ENCODE results near the gene ACO1. TPM values are rescaled to one million over a fixed set of nuclear protein-coding genes. Genes with fewer than 3 reads are reported as not detected.

The ACO1 gene
- total RNA-seq, 1 donor from 2014 or later = 37.6 TPM

DNA sequence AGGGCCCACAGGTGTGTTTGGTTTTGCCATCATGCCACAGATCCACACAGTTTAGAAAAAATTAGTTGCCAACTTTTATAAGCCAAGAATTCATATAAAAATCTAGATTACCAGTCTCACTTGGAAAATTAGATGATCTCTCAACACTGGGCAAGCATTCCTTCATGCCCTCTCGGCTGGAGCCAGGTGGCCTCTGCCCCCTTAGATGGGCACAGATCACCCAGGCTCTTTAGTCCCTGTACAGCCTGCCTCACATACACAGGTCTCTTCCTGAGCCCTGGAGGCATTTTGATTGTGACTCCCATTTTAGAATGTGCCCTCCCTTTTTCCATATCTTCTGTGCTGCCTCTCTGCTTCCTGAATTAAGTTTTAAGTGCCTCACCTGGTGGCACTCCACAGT, 20.0 kb downstream of the ACO1 start:
- Mint-ChIP-seq H3K9me3 (no peaks in the 10 kb centered on the region), H3K27me3 (ENCODE audit: insufficient read depth, low read depth) (peaks cover 4% of the 10 kb centered on the region), H3K4me3 (no peak overlapping the region), H3K27ac (no peak overlapping the region), H3K36me3 (peaks cover 18% of the 10 kb centered on the region), H3K4me1 (no peaks in the 10 kb centered on the region)
- H3K4me3 ChIP-seq = no peak overlapping the region
- H3K27me3 ChIP-seq = no peaks in the 10 kb centered on the region
- no peaks in the 10 kb centered on the region for H3K36me3 ChIP-seq
- no peaks in the 10 kb centered on the region for H3K79me2 ChIP-seq (ENCODE audit: low read depth)
- no peak overlapping the region for H2AFZ ChIP-seq (replicated peaks)
- H3K9ac ChIP-seq = no peak overlapping the region
- H3K4me1 ChIP-seq = no peaks in the 10 kb centered on the region
- no peaks in the 10 kb centered on the region for H4K20me1 ChIP-seq (ENCODE audit: low read depth)
- H3K27ac ChIP-seq = no peak overlapping the region
- TF ChIP-seq, protein P1, sequence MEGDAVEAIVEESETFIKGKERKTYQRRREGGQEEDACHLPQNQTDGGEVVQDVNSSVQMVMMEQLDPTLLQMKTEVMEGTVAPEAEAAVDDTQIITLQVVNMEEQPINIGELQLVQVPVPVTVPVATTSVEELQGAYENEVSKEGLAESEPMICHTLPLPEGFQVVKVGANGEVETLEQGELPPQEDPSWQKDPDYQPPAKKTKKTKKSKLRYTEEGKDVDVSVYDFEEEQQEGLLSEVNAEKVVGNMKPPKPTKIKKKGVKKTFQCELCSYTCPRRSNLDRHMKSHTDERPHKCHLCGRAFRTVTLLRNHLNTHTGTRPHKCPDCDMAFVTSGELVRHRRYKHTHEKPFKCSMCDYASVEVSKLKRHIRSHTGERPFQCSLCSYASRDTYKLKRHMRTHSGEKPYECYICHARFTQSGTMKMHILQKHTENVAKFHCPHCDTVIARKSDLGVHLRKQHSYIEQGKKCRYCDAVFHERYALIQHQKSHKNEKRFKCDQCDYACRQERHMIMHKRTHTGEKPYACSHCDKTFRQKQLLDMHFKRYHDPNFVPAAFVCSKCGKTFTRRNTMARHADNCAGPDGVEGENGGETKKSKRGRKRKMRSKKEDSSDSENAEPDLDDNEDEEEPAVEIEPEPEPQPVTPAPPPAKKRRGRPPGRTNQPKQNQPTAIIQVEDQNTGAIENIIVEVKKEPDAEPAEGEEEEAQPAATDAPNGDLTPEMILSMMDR (IDR thresholded peaks at IDR 0.05) = no peak
- TF ChIP-seq EZH2 (IDR thresholded peaks at IDR 0.05) (no peak), EZH2phosphoT487 (IDR thresholded peaks at IDR 0.05) (no peak)
- no peaks in the 10 kb centered on the region for H3K9me3 ChIP-seq (ENCODE audit: low read depth)
- no peaks in the 10 kb centered on the region for H3F3A ChIP-seq (ENCODE audit: low read depth)
- no peak for DNase-seq (ENCODE audit: low spot score)
- no peak overlapping the region for H3K4me2 ChIP-seq

DNA sequence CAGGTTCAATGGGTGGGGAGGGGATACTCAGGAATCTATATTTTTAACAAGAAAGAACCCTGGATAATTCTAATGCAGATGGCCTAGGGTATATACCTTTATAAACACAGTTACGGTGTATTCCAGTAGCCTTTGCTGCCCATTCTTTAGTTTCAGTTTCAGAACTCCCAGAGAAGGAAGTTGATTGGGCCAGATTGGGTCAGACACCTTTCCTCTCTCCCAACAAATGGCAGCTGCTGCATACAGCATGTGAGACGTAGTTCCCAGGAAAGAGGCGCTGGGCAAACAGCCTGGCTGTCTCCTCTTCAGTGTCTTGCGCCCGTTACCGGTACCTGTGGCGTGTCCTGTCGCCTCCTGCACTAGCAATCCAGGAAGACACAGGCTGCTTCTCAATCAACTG, 20.4 kb downstream of the ACO1 start:
- no peaks in the 10 kb centered on the region for H3K4me1 Mint-ChIP-seq
- Histone ChIP-seq H3K79me2 (ENCODE audit: low read depth) (no peaks in the 10 kb centered on the region), H3K27me3 (no peaks in the 10 kb centered on the region), H3K4me3 (no peak overlapping the region), H3K4me2 (no peak overlapping the region), H3K36me3 (no peaks in the 10 kb centered on the region), H3K9ac (no peak overlapping the region), H4K20me1 (ENCODE audit: low read depth) (no peaks in the 10 kb centered on the region), H3F3A (ENCODE audit: low read depth) (no peaks in the 10 kb centered on the region), H3K27ac (no peak overlapping the region), H3K9me3 (ENCODE audit: low read depth) (no peaks in the 10 kb centered on the region), H2AFZ (replicated peaks) (no peak overlapping the region), H3K4me1 (no peaks in the 10 kb centered on the region)
- H3K27me3 Mint-ChIP-seq (ENCODE audit: insufficient read depth, low read depth) = peaks cover 4% of the 10 kb centered on the region
- no peak for DNase-seq (ENCODE audit: low spot score)
- H3K36me3 Mint-ChIP-seq = peaks cover 18% of the 10 kb centered on the region
- H3K27ac Mint-ChIP-seq = no peak overlapping the region
- no peaks in the 10 kb centered on the region for H3K9me3 Mint-ChIP-seq
- H3K4me3 Mint-ChIP-seq = no peak overlapping the region
- TF ChIP-seq EZH2 (IDR thresholded peaks at IDR 0.05) = no peak
- TF ChIP-seq, protein P1 (IDR thresholded peaks at IDR 0.05) = no peak

DNA sequence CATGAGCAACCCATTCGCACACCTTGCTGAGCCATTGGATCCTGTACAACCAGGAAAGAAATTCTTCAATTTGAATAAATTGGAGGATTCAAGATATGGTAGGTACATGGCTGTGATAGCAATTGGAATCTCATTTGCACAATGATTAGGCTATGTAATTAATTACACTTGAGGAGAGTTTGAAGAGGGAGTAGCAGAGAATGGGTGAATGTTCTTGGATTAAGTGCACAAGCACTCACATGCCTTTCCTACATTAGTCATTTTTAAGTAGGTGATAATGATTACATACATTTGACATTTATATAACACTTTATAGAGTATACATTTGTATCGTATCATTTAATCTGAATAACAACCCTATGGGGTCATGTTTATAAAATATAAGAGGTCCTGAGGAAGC, 21.1 kb downstream of the ACO1 start:
- no peaks in the 10 kb centered on the region for H3K9me3 ChIP-seq (ENCODE audit: low read depth)
- H3K4me2 ChIP-seq = no peak overlapping the region
- no peaks in the 10 kb centered on the region for H4K20me1 ChIP-seq (ENCODE audit: low read depth)
- no peaks in the 10 kb centered on the region for H3K27me3 ChIP-seq
- H3K4me3 Mint-ChIP-seq = no peak overlapping the region
- H3K4me3 ChIP-seq = no peak overlapping the region
- no peak overlapping the region for H3K27ac ChIP-seq
- H3K36me3 ChIP-seq = no peaks in the 10 kb centered on the region
- peaks cover 18% of the 10 kb centered on the region for H3K36me3 Mint-ChIP-seq
- H3K9me3 Mint-ChIP-seq = no peaks in the 10 kb centered on the region
- TF ChIP-seq, protein P1 (IDR thresholded peaks at IDR 0.05) = no peak
- H3K4me1 Mint-ChIP-seq = no peaks in the 10 kb centered on the region
- H3K27me3 Mint-ChIP-seq (ENCODE audit: insufficient read depth, low read depth) = peaks cover 4% of the 10 kb centered on the region
- no peaks in the 10 kb centered on the region for H3K79me2 ChIP-seq (ENCODE audit: low read depth)
- no peak overlapping the region for H3K27ac Mint-ChIP-seq
- no peak for DNase-seq (ENCODE audit: low spot score)
- no peaks in the 10 kb centered on the region for H3F3A ChIP-seq (ENCODE audit: low read depth)
- H3K9ac ChIP-seq = no peak overlapping the region
- H3K4me1 ChIP-seq = no peaks in the 10 kb centered on the region
- no peak overlapping the region for H2AFZ ChIP-seq (replicated peaks)

DNA sequence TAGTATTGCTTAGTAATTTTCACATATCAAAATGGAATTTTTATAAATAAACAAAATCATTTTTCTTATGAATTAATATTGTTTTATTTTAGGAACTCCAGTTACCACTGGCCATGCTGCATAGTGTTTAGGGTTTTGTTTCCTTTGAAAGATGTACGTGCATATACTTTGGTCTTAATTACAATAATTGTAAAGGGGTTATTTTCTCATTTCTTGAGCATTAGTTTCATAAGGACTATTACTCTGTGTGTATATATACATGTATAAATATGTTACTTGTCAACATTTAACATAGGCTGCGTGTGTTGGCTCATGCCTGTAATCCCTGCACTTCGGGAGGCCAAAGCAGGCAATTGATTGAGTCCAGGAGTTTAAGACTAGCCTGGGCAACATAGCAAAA, 21.6 kb downstream of the ACO1 start:
- H3K79me2 ChIP-seq (ENCODE audit: low read depth) = no peaks in the 10 kb centered on the region
- H3K4me3 ChIP-seq = no peak overlapping the region
- TF ChIP-seq EZH2phosphoT487 (IDR thresholded peaks at IDR 0.05) (no peak), EZH2 (IDR thresholded peaks at IDR 0.05) (no peak)
- TF ChIP-seq, protein P1 (IDR thresholded peaks at IDR 0.05) = no peak
- H3K36me3 ChIP-seq = no peaks in the 10 kb centered on the region
- no peak overlapping the region for H3K9ac ChIP-seq
- no peaks in the 10 kb centered on the region for H4K20me1 ChIP-seq (ENCODE audit: low read depth)
- H3K27me3 ChIP-seq = no peaks in the 10 kb centered on the region
- no peak overlapping the region for H2AFZ ChIP-seq (replicated peaks)
- H3K4me1 ChIP-seq = no peaks in the 10 kb centered on the region
- Mint-ChIP-seq H3K4me3 (no peak overlapping the region), H3K36me3 (peaks cover 18% of the 10 kb centered on the region), H3K27me3 (ENCODE audit: insufficient read depth, low read depth) (peaks cover 4% of the 10 kb centered on the region), H3K27ac (no peak overlapping the region), H3K9me3 (no peaks in the 10 kb centered on the region), H3K4me1 (no peaks in the 10 kb centered on the region)
- H3F3A ChIP-seq (ENCODE audit: low read depth) = no peaks in the 10 kb centered on the region
- no peak overlapping the region for H3K27ac ChIP-seq
- no peak for DNase-seq (ENCODE audit: low spot score)
- no peaks in the 10 kb centered on the region for H3K9me3 ChIP-seq (ENCODE audit: low read depth)
- no peak overlapping the region for H3K4me2 ChIP-seq
